ENCODE data around the gene DNAJC3. TPM values are rescaled to one million over a fixed set of nuclear protein-coding genes. Genes with fewer than 3 reads are reported as not detected.

Gene DNAJC3
- total and polyA plus RNA-seq, 2 of the 13 experiments (the other 11 are each of a cell fraction or from before 2014, with no cell fraction given): 10.4 to 48.2 TPM

GRCh38 chr13:95740979-95741320 is 64.0 kb downstream of the DNAJC3 start:
- H3K4me2 ChIP-seq (ENCODE audit: low read depth, low read length): no peak overlapping the region
- H3K9me3 ChIP-seq (ENCODE audit: low read length): no peaks in the 10 kb centered on the region
- H2AFZ ChIP-seq (ENCODE audit: low read length): no peak overlapping the region
- no peak for TF ChIP-seq ZNF326 (CRISPR knock-in tag; IDR thresholded peaks at IDR 0.05; ENCODE audit: borderline replicate concordance)
- TF ChIP-seq ZBTB43 (CRISPR knock-in tag; conservative IDR thresholded peaks at IDR 0.05): no peak
- TF ChIP-seq ZNF24 (IDR thresholded peaks at IDR 0.05): no peak
- TF ChIP-seq ZNF180 (CRISPR knock-in tag; IDR thresholded peaks at IDR 0.05; ENCODE audit: borderline replicate concordance, low read depth): no peak
- no peak for TF ChIP-seq ELF1 (CRISPR knock-in tag; IDR thresholded peaks at IDR 0.05)
- H4K20me1 ChIP-seq (ENCODE audit: insufficient read depth, low read length): no peaks in the 10 kb centered on the region
- no peaks in the 10 kb centered on the region for H3K27me3 ChIP-seq (ENCODE audit: control insufficient read depth in 1 of 2, insufficient read depth in 2 of 2, low read length in 2 of 2)
- intact Hi-C loops (cut with micrococcal nuclease; ENCODE audit: unreplicated experiment) (no loop called here), in situ Hi-C loops (cut with HindIII; ENCODE audit: extremely low pct_ligation_motif_present, low pct_unique_long_range_greater_than_20kb) (no loop called here)
- ChIA-PET CTCF (ENCODE audit: low intra/inter-chr PET ratio, low total read pairs) (no interaction called here), POLR2A (no interaction called here)
- H3K4me1 ChIP-seq (ENCODE audit: insufficient read depth, low read length): peaks cover 25% of the 10 kb centered on the region
- H3K27ac ChIP-seq (ENCODE audit: extremely low read length, insufficient read depth, low read length): no peak overlapping the region
- no peak for ATAC-seq
- no peak for FAIRE-seq
- no peaks in the 10 kb centered on the region for H3K36me3 ChIP-seq (replicated peaks in 1 of 2; ENCODE audit: control insufficient read depth in 1 of 2, insufficient read depth in 2 of 2, low read length in 2 of 2)
- no peak overlapping the region for H3K4me3 ChIP-seq (replicated peaks in 1 of 3; ENCODE audit: insufficient read depth in 1 of 3, low read depth in 2 of 3, low read length in 3 of 3)
- no TSS peak for BruUV-seq (replicated peaks)
- H3K79me2 ChIP-seq (ENCODE audit: insufficient read depth, low read length): peaks cover 5% of the 10 kb centered on the region
- H3K9ac ChIP-seq (ENCODE audit: insufficient read depth, low read depth, low read length): no peak overlapping the region
- no peak for DNase-seq (ENCODE audit: low spot score)

- ChIA-PET POLR2A (no interaction called here), CTCF (ENCODE audit: low intra/inter-chr PET ratio, low total read pairs) (no interaction called here)
- Histone ChIP-seq H2AFZ (ENCODE audit: low read length) (no peak overlapping the region), H3K4me1 (ENCODE audit: insufficient read depth, low read length) (peaks cover 25% of the 10 kb centered on the region), H4K20me1 (ENCODE audit: insufficient read depth, low read length) (no peaks in the 10 kb centered on the region), H3K4me3 (replicated peaks in 1 of 3; ENCODE audit: insufficient read depth in 1 of 3, low read depth in 2 of 3, low read length in 3 of 3) (no peak overlapping the region), H3K27ac (ENCODE audit: extremely low read length, insufficient read depth, low read length) (no peak overlapping the region), H3K4me2 (ENCODE audit: low read depth, low read length) (no peak overlapping the region), H3K27me3 (ENCODE audit: control insufficient read depth in 1 of 2, insufficient read depth in 2 of 2, low read length in 2 of 2) (no peaks in the 10 kb centered on the region), H3K9ac (ENCODE audit: insufficient read depth, low read depth, low read length) (no peak overlapping the region), H3K36me3 (replicated peaks in 1 of 2; ENCODE audit: control insufficient read depth in 1 of 2, insufficient read depth in 2 of 2, low read length in 2 of 2) (no peaks in the 10 kb centered on the region), H3K9me3 (ENCODE audit: low read length) (no peaks in the 10 kb centered on the region), H3K79me2 (ENCODE audit: insufficient read depth, low read length) (peaks cover 5% of the 10 kb centered on the region)
- no peak for FAIRE-seq
- DNase-seq (ENCODE audit: low spot score): no peak
- no TSS peak for BruUV-seq (replicated peaks)
- intact Hi-C loops (cut with micrococcal nuclease; ENCODE audit: unreplicated experiment) (no loop called here), in situ Hi-C loops (cut with HindIII; ENCODE audit: extremely low pct_ligation_motif_present, low pct_unique_long_range_greater_than_20kb) (no loop called here)
- WGBS (ENCODE audit: low lambda C conversion rate): 100% methylated on average over 3 of the region's 4 CpGs
- ATAC-seq: peak; percentile 68
- no peak for TF ChIP-seq ZNF879 (CRISPR knock-in tag; IDR thresholded peaks at IDR 0.05)
- 0 out of 2 replicates have a peak, but pooled peaks have one; percentile 35 for TF ChIP-seq HNRNPL (IDR thresholded peaks at IDR 0.05; ENCODE audit: low read depth, low read length)
Observed at GRCh38 chr13:95741584-95742563, 64.9 kb downstream of the DNAJC3 start.
